GM12878 (cell line): ENCODE results near the gene CCDC47. TPM values are rescaled to one million over a fixed set of nuclear protein-coding genes. Genes with fewer than 3 reads are reported as not detected.

Source experiments
- ATAC-seq: fragments of 200-7000 bp; cut with Tn5 transposase; 3 replicates; pipeline ENCODE4 v1.9.1; 2020; ENCODE audit warnings: mild to moderate bottlenecking, moderate library complexity
- BruUV-seq: library from RNA; stranded (reverse); fragments of 400-500 nt; replicated peaks from 2 replicates; lab custom pipeline; 2021; lab: Mats Ljungman, UMichigan
- CTCF ChIA-PET: fragments of 300-600 bp; sonication (Branson Sonifier 250); formaldehyde crosslinking; extraction: SDS; loops from one replicate; lab custom pipeline; 2021; ENCODE audit warnings: inconsistent platforms; lab: Yijun Ruan, JAX
- POLR2A ChIA-PET: fragments of 350-600 bp; formaldehyde crosslinking; extraction: SDS; loops from one replicate; lab custom pipeline; 2021; ENCODE audit warnings: inconsistent platforms; lab: Charles Lee
- RAD21 ChIA-PET: fragments of 300-600 bp; sonication (Branson Sonifier 250); formaldehyde crosslinking; loops from one replicate; lab custom pipeline; 2023; ENCODE audit warnings: antibody characterized with exemption; ENCODE audit not compliant: unreplicated experiment; lab: Charles Lee
- SMC1A ChIA-PET: fragments of 300-600 bp; sonication (Branson Sonifier 250); formaldehyde crosslinking; loops from one replicate; lab custom pipeline; 2023; ENCODE audit not compliant: unreplicated experiment, uncharacterized antibody; lab: Charles Lee
- DNase-seq: peaks from one replicate; pipeline ENCODE4 v3.0.0-alpha.2; 2011; ENCODE audit warnings: low read depth, low spot score
- FAIRE-seq: peaks from 3 replicates; lab custom pipeline; 2011; peaks lifted over from hg19 to GRCh38; lab: Jason Lieb, UNC
- H2AFZ ChIP-seq: 2 replicates; pipeline ENCODE4 v1.6.0; 2011; ENCODE audit warnings: low read depth, low read length, control low read depth; ENCODE audit not compliant: control insufficient read depth
- H3K27ac ChIP-seq: 2 replicates; pipeline ENCODE4 v1.5.1; 2011; ENCODE audit warnings: control low read depth; ENCODE audit not compliant: control insufficient read depth, insufficient read depth
- H3K27me3 ChIP-seq, 2 experiments: replicated peaks in 1 of 2; 2 replicates each; pipeline versions ENCODE4 v1.6.0 to v1.6.1; 2011; ENCODE audit warnings: low read length in 1 of 2; ENCODE audit not compliant: control insufficient read depth in 2 of 2, insufficient read depth in 2 of 2
- H3K36me3 ChIP-seq, 2 experiments: 2 replicates each; pipeline ENCODE4 v1.5.1; 2011; ENCODE audit warnings: low read length in 1 of 2; ENCODE audit not compliant: control insufficient read depth in 2 of 2, insufficient read depth in 2 of 2
- H3K4me1 ChIP-seq: 2 replicates; pipeline ENCODE4 v1.6.1; 2011; ENCODE audit warnings: mild to moderate bottlenecking, low read length, moderate library complexity, mixed read lengths; ENCODE audit not compliant: control insufficient read depth, insufficient read depth
- H3K4me2 ChIP-seq: 2 replicates; pipeline ENCODE4 v1.6.0; 2011; ENCODE audit warnings: control low read depth; ENCODE audit not compliant: control insufficient read depth, insufficient read depth
- H3K4me3 ChIP-seq: fragments of 200-600 bp; sonication (generic); 2 replicates; pipeline ENCODE4 v1.5.1; 2016
- H3K79me2 ChIP-seq: 2 replicates; pipeline ENCODE4 v1.6.0; 2011; ENCODE audit warnings: low read length; ENCODE audit not compliant: control insufficient read depth, insufficient read depth
- H3K9ac ChIP-seq: 2 replicates; pipeline ENCODE4 v1.8.0; 2011; ENCODE audit warnings: low read length, control low read depth, mixed read lengths; ENCODE audit not compliant: control insufficient read depth, insufficient read depth
- H3K9me3 ChIP-seq: replicated peaks from 3 replicates; pipeline ENCODE4 v1.5.1; 2011; ENCODE audit warnings: mild to moderate bottlenecking, low read length; ENCODE audit not compliant: control insufficient read depth, insufficient read depth
- H4K20me1 ChIP-seq: 2 replicates; pipeline ENCODE4 v1.6.0; 2011; ENCODE audit not compliant: control insufficient read depth, insufficient read depth
- E4F1 ChIP-seq: fragments of 450-650 bp; IDR thresholded peaks from 2 replicates; pipeline ENCODE4 v1.6.1; 2018; ENCODE audit warnings: borderline replicate concordance, mild to moderate bottlenecking; ENCODE audit not compliant: partially characterized antibody
- EZH2 ChIP-seq: IDR thresholded peaks from 2 replicates; pipeline ENCODE4 v1.6.1; 2012; ENCODE audit warnings: low read depth, mild to moderate bottlenecking, control low read depth, inconsistent platforms, low read length, borderline replicate concordance; ENCODE audit not compliant: control insufficient read depth
- GATAD2B ChIP-seq: fragments of 450-650 bp; conservative IDR thresholded peaks from 2 replicates; pipeline ENCODE4 v1.6.1; 2017; ENCODE audit warnings: low read depth, mild to moderate bottlenecking, moderate library complexity
- HDGF ChIP-seq: fragments of 450-650 bp; IDR thresholded peaks from 2 replicates; pipeline ENCODE4 v1.6.1; 2016; ENCODE audit warnings: antibody characterized with exemption
- PBX3 ChIP-seq: IDR thresholded peaks from 2 replicates; pipeline ENCODE4 v1.6.1; 2011; ENCODE audit warnings: mild to moderate bottlenecking, low read depth, low read length, moderate library complexity; ENCODE audit not compliant: insufficient replicate concordance
- RBBP5 ChIP-seq: fragments of 200-600 bp; sonication (generic); conservative IDR thresholded peaks from 2 replicates; pipeline ENCODE4 v1.6.1; 2016
- RELA ChIP-seq: fragments of 450-650 bp; IDR thresholded peaks from 2 replicates; pipeline ENCODE4 v1.8.0; 2014; ENCODE audit warnings: borderline replicate concordance; ENCODE audit not compliant: partially characterized antibody
- RFX5 ChIP-seq: IDR thresholded peaks from 2 replicates; pipeline ENCODE4 v1.6.1; 2011; ENCODE audit warnings: low read depth, low read length, improper control_type of control experiment
- ZNF24 ChIP-seq: fragments of 450-650 bp; IDR thresholded peaks from 2 replicates; pipeline ENCODE4 v1.6.1; 2017; ENCODE audit warnings: antibody characterized with exemption, mild to moderate bottlenecking
- ZNF274 ChIP-seq: IDR thresholded peaks from one replicate; pipeline ENCODE4 v1.8.0; 2011; ENCODE audit not compliant: insufficient read length, insufficient read depth
- WGBS: methylation state at CpG from one replicate; pipeline ENCODE4 v1.1.6; 2016; ENCODE audit warnings: low lambda C conversion rate; ENCODE audit not compliant: insufficient replicate concordance, insufficient coverage; ENCODE audit errors: missing lambda C conversion rate; 5-methylcytosine and 5-hydroxymethylcytosine counted together
- in situ Hi-C: fragments of 300-500 bp; cut with MboI; formaldehyde crosslinking; loops from 9 replicates; pipeline ENCODE4 v1.14.3; 2018; ENCODE audit warnings: mixed read lengths
- intact Hi-C: fragments of 100-400 bp; cut with micrococcal nuclease; formaldehyde crosslinking; loops from one replicate; pipeline ENCODE4 v1.14.2; 2022; ENCODE audit not compliant: unreplicated experiment
- polyA plus RNA-seq, 11 experiments: library from polyadenylated mRNA; depleted of rRNA in 4 of 11; unstranded in 6 of 11; stranded (reverse) in 5 of 11; fragments of >200 nt; fragmentation: Nextera tagmentation in 4 of 11; fragmentation: Illumina TruSeq in 1 of 11; extraction: Ambion mirVana in 4 of 11; extraction: Trizol in 1 of 11; gene quantifications; 1 replicate in 1 of 11; 2 replicates in 10 of 11; pipeline versions ENCODE4 v1.2.1 to v1.2.3, GENCODE V29; 2011 to 2016; ENCODE audit warnings: inconsistent platforms in 2 of 11, missing spikeins in 2 of 11, low read depth in 1 of 11
- total RNA-seq, 4 experiments: library from RNA; depleted of rRNA in 3 of 4; stranded (reverse); fragments of >200 nt in 3 of 4; fragmentation: Illumina TruSeq in 1 of 4; extraction: Trizol in 1 of 4; gene quantifications; 2 replicates each; pipeline versions ENCODE4 v1.2.1 to v1.2.3, GENCODE V29; 2013 to 2021

The CCDC47 gene
- total and polyA plus RNA-seq, 10 of the 15 experiments (the other 5 are each of a cell fraction or from before 2014, with no cell fraction given), result 13.6 to 81.4 (median 58.9) TPM

GRCh38 chr17:63760771-63761539 is 12.4 kb downstream of the CCDC47 start (continued):
- TF ChIP-seq E4F1 (no peak), RFX5 (no peak), RBBP5 (no peak)
- TF ChIP-seq, all 136 proteins: peak for 0

- no peaks in the 10 kb centered on the region for H3K9me3 ChIP-seq
- POLR2A ChIA-PET, result no interaction called here
- CTCF ChIA-PET, result interaction anchor here (0.9 kb wide), 1 partner anchor 13 kb away, joined by 3 read pairs; no protein-coding TSS in a partner anchor
- in situ Hi-C loops (no loop called here), intact Hi-C loops (no loop called here)
- H3K4me3 ChIP-seq, result no peak overlapping the region
- BruUV-seq, result TSS peak; percentile 18
- no peak for TF ChIP-seq HDGF
- TF ChIP-seq RELA, result no peak
- no peak for TF ChIP-seq PBX3
- no peak for TF ChIP-seq ZNF274
- no peak for TF ChIP-seq GATAD2B
- no peak for TF ChIP-seq ZNF24
- TF ChIP-seq EZH2, result no peak
- SMC1A ChIA-PET, result interaction anchor here (1.1 to 2.0 kb wide), 3 partner anchors 9 to 84 kb away, joined by 3 to 8 read pairs (median 5); no protein-coding TSS in a partner anchor
- H2AFZ ChIP-seq, result no peak overlapping the region
- H3K27me3 ChIP-seq, result no peaks in the 10 kb centered on the region
- no peak overlapping the region for H3K4me2 ChIP-seq
- no peaks in the 10 kb centered on the region; the same call in 1 of the 2 replicates for H3K4me1 ChIP-seq
- no peak overlapping the region for H3K9ac ChIP-seq
- no peak overlapping the region for H3K27ac ChIP-seq
- FAIRE-seq, result no peak
- no peaks in the 10 kb centered on the region for H4K20me1 ChIP-seq
- RAD21 ChIA-PET, result no interaction called here
- no peak for DNase-seq
- H3K79me2 ChIP-seq, result peaks cover 2% of the 10 kb centered on the region; the same call in 1 of the 2 replicates
- 98% methylated on average over 2 of the region's 2 CpGs for WGBS
- no peak for ATAC-seq
- peaks cover 11 to 34% of the 10 kb centered on the region in 2 experiments for H3K36me3 ChIP-seq
Measured at GRCh38 chr17:63758428-63758827, 15.0 kb downstream of the CCDC47 start.
